DND-41 (cell line): ENCODE data around the gene COQ10B.

Experiments
- ATAC-seq: fragments of 200-7000 bp; cut with Tn5 transposase; 3 replicates; pipeline ENCODE4 v1.9.1; 2021; ENCODE audit warnings: low read depth; ENCODE audit not compliant: insufficient read depth
- DNase-seq: peaks from one replicate; pipeline ENCODE4 v3.0.0-alpha.2; 2020
- H2AFZ ChIP-seq: 2 replicates; pipeline ENCODE4 v1.6.0; 2012; ENCODE audit warnings: low read depth, low read length
- H3K27ac ChIP-seq: 2 replicates; pipeline ENCODE4 v1.5.1; 2012; ENCODE audit warnings: low read length, inconsistent platforms
- H3K27me3 ChIP-seq: fragments of 200-600 bp; sonication (generic); 2 replicates; pipeline ENCODE4 v1.6.0; 2012; ENCODE audit warnings: low read length, mild to moderate bottlenecking, inconsistent platforms; ENCODE audit not compliant: insufficient read depth, poor library complexity
- H3K36me3 ChIP-seq: 2 replicates; pipeline ENCODE4 v1.5.1; 2012; ENCODE audit warnings: low read length, inconsistent platforms; ENCODE audit not compliant: insufficient read depth
- H3K4me1 ChIP-seq: 2 replicates; pipeline ENCODE4 v1.5.1; 2012; ENCODE audit warnings: mild to moderate bottlenecking, low read length; ENCODE audit not compliant: insufficient read depth
- H3K4me2 ChIP-seq: 2 replicates; pipeline ENCODE4 v1.6.0; 2012; ENCODE audit warnings: mild to moderate bottlenecking, moderate library complexity, low read length, inconsistent platforms; ENCODE audit not compliant: insufficient read depth
- H3K4me3 ChIP-seq, 2 experiments: fragments of 200-600 bp in 1 of 2; shearing (Covaris generic) in 1 of 2; 2 replicates each; pipeline ENCODE4 v1.5.1; 2012 to 2016; ENCODE audit warnings: inconsistent platforms in 2 of 2, low read length in 2 of 2, mild to moderate bottlenecking in 2 of 2, low read depth in 1 of 2, moderate library complexity in 1 of 2
- H3K79me2 ChIP-seq: 2 replicates; pipeline ENCODE4 v1.6.0; 2012; ENCODE audit warnings: low read length, inconsistent platforms; ENCODE audit not compliant: insufficient read depth
- H3K9ac ChIP-seq: 2 replicates; pipeline ENCODE4 v1.6.0; 2012; ENCODE audit warnings: low read depth, mild to moderate bottlenecking, inconsistent platforms, low read length, moderate library complexity
- H3K9me3 ChIP-seq: 2 replicates; pipeline ENCODE4 v1.5.1; 2012; ENCODE audit warnings: low read length, moderate library complexity, mild to moderate bottlenecking, inconsistent platforms; ENCODE audit not compliant: insufficient read depth, severe bottlenecking
- H4K20me1 ChIP-seq: 2 replicates; pipeline ENCODE4 v1.6.0; 2012; ENCODE audit warnings: low read length; ENCODE audit not compliant: insufficient read depth
- CTCF ChIP-seq: IDR thresholded peaks from 2 replicates; pipeline ENCODE4 v1.5.1; 2012; ENCODE audit warnings: borderline replicate concordance, low read length, moderate library complexity, mild to moderate bottlenecking; ENCODE audit not compliant: poor library complexity, severe bottlenecking; ENCODE audit errors: extremely low read depth
- EZH2 ChIP-seq: IDR thresholded peaks from 3 replicates; pipeline ENCODE4 v1.6.1; 2012; ENCODE audit warnings: borderline replicate concordance, low read depth, mild to moderate bottlenecking, moderate library complexity, low read length, inconsistent platforms; ENCODE audit not compliant: severe bottlenecking

The COQ10B gene

GRCh38 chr2:197434541-197435513 is 18.5 kb upstream of the COQ10B start, which contains the start of gene SF3B1:
SF3B1 (minus strand) TSS chr2:197435028; CDS start chr2:197434999, 29 bp downstream.
- TF ChIP-seq CTCF = no peak
- no peak for TF ChIP-seq EZH2
- peak; percentile 91 for ATAC-seq
- Histone ChIP-seq H3K4me2 (peak within 1 kb of the TSS; percentile 88), H3K9me3 (no peaks in the 10 kb centered on the region), H2AFZ (peak within 1 kb of the TSS; percentile 93), H3K9ac (peak within 1 kb of the TSS; percentile 90), H3K79me2 (peaks cover 68% of the 10 kb centered on the region), H3K36me3 (peaks cover 5% of the 10 kb centered on the region), H4K20me1 (peaks cover 40% of the 10 kb centered on the region), H3K4me3 (peak within 1 kb of the TSS; percentile 87 to 93), H3K27ac (peak within 1 kb of the TSS; percentile 97), H3K27me3 (no peaks in the 10 kb centered on the region), H3K4me1 (peaks cover 48% of the 10 kb centered on the region)
- DNase-seq = peak; percentile 99

GRCh38 chr2:197435598-197436420 is 17.5 kb upstream of the COQ10B start:
- peaks cover 58% of the 10 kb centered on the region for H3K79me2 ChIP-seq
- no peak for DNase-seq
- peak overlapping the region; percentile 93 for H2AFZ ChIP-seq
- no peak for ATAC-seq
- peak overlapping the region; percentile 93 for H3K27ac ChIP-seq
- H4K20me1 ChIP-seq = peaks cover 30% of the 10 kb centered on the region
- peak overlapping the region; percentile 87 to 93 for H3K4me3 ChIP-seq
- TF ChIP-seq EZH2 (no peak), CTCF (no peak)
- no peaks in the 10 kb centered on the region for H3K27me3 ChIP-seq
- no peaks in the 10 kb centered on the region for H3K9me3 ChIP-seq
- H3K4me2 ChIP-seq = peak overlapping the region; percentile 88
- H3K9ac ChIP-seq = peak overlapping the region; percentile 90
- H3K36me3 ChIP-seq = no peaks in the 10 kb centered on the region; the same call in 1 of the 2 replicates
- peaks cover 40% of the 10 kb centered on the region for H3K4me1 ChIP-seq

GRCh38 chr2:197437380-197437779 is 16.0 kb upstream of the COQ10B start:
- H3K27me3 ChIP-seq = no peaks in the 10 kb centered on the region
- DNase-seq = no peak
- H2AFZ ChIP-seq = no peak overlapping the region
- H3K4me1 ChIP-seq = peaks cover 24% of the 10 kb centered on the region
- H3K27ac ChIP-seq = no peak overlapping the region
- H3K79me2 ChIP-seq = peaks cover 42% of the 10 kb centered on the region
- ATAC-seq = no peak
- TF ChIP-seq CTCF (no peak), EZH2 (no peak)
- peaks cover 14% of the 10 kb centered on the region for H4K20me1 ChIP-seq
- no peak overlapping the region for H3K4me2 ChIP-seq
- no peaks in the 10 kb centered on the region; the same call in 1 of the 2 replicates for H3K36me3 ChIP-seq
- no peak overlapping the region for H3K9ac ChIP-seq
- no peaks in the 10 kb centered on the region for H3K9me3 ChIP-seq
- H3K4me3 ChIP-seq = no peak overlapping the region
